ENCODE measurements around the gene TMEM63A. TPM values are rescaled to one million over a fixed set of nuclear protein-coding genes. Genes with fewer than 3 reads are reported as not detected.
"Not testable (repeated sequence)": the region's sequence is repeated elsewhere in the genome, so short reads cannot be mapped to it uniquely, and the experiment has no call there.

TMEM63A gene
- total RNA-seq, 1 donor from 2014 or later: 41.3 TPM

DNA sequence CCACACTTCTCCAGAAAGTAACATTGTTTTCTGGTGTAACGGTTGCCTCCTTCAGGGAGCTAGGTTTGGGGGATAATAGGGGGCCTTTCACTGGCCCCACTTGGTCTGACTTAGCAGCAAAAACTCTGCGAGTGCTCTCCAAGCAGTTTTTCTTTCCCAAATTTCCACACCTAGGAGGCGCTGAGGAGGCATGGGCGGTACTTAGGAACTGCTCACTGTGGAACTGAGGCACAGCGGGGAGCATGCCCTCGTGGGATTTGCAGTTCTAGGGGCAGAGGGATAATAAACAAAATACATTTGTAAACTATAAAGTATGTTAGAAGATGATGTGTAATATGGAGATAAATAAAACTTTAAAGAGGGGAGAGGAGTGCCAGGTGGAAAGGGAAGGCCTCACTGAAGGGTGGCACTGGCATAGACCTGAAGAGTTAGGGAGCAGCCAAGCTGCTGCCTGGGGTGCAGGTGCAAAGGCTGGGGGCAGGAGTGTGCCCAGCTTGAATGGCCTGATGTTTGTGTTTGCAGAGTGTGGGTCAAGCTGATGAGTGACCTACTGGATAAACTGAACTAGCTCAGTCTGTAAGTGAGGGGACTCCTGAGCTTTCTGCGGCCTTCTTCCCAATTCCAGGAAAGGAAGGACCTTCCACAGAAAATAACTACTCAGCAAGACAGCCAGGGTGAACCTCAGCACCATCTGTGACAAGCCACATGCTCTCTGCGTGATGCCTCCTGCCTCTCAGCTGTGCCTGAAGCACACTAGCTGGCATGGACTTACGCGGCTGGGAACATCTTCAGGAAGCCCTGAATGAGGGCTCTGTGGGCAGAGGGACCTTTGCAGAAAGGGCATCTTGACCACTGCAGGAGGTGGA lies 70.3 kb downstream of the TMEM63A start:
- Histone ChIP-seq H3K27ac (peak overlapping the region in 1 of 2 donors; percentile 90), H3K27me3 (no peaks in the 10 kb centered on the region), H3K36me3 (no peaks in the 10 kb centered on the region), H3K4me3 (peak overlapping the region; percentile 66 to 89), H3K4me1 (peaks cover 33 to 47% of the 10 kb centered on the region in 2 donors), H3K9me3 (no peaks in the 10 kb centered on the region)
- DNase-seq (ENCODE audit: low spot score in 2 of 2): no peak
- TF ChIP-seq, protein P1, sequence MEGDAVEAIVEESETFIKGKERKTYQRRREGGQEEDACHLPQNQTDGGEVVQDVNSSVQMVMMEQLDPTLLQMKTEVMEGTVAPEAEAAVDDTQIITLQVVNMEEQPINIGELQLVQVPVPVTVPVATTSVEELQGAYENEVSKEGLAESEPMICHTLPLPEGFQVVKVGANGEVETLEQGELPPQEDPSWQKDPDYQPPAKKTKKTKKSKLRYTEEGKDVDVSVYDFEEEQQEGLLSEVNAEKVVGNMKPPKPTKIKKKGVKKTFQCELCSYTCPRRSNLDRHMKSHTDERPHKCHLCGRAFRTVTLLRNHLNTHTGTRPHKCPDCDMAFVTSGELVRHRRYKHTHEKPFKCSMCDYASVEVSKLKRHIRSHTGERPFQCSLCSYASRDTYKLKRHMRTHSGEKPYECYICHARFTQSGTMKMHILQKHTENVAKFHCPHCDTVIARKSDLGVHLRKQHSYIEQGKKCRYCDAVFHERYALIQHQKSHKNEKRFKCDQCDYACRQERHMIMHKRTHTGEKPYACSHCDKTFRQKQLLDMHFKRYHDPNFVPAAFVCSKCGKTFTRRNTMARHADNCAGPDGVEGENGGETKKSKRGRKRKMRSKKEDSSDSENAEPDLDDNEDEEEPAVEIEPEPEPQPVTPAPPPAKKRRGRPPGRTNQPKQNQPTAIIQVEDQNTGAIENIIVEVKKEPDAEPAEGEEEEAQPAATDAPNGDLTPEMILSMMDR (IDR thresholded peaks at IDR 0.05): peak in 1 of 3 experiments; percentile 31
- intact Hi-C loops (cut with DNase I): no loop called here

DNA sequence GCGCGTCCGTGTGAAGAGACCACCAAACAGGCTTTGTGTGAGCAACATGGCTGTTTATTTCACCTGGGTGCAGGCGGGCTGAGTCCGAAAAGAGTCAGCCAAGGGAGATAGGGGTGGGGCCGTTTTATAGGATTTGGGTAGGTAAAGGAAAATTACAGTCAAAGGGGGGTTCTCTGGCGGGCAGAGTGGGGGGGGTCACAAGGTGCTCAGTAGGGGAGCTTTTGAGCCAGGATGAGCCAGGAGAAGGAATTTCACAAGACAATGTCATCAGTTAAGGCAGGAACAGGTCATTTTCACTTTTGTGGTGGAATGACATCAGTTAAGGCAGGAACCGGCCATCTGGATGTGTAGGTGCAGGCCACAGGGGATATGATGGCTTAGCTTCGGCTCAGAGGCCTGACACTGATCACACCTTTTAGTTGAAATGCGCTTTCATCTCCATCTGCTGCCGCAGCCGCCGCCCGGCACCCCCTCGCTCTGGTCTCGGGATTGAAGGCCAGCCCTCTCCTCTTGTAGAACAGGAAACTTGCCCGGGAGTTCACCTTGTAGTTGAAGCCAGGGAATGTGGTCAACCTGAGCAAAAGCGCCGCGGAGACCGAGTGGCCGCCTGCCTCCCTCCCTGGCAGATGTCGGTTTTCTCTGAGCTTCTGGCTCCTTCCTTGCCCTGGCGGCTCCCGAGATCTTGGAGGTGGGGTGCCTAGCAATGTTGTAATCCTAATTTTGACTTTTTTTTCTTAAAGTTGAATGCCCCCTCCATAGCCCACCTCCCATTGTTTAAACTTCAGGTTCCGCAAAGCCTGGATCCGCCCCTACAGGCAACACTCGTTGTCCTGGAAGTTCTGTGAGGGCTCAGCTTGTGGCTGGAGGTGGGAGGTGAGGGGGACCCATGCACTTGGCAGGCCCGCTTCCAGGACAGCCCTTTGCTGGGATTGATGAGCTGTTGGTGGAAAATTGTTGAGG lies 71.3 kb downstream of the TMEM63A start:
- Histone ChIP-seq H3K4me3 (peak overlapping the region; percentile 66 to 89), H3K27ac (peak overlapping the region; percentile 84 to 90), H3K4me1 (peaks cover 25 to 37% of the 10 kb centered on the region in 2 donors)
- not testable (repeated sequence) for H3K9me3 ChIP-seq; H3K36me3 ChIP-seq; H3K27me3 ChIP-seq; DNase-seq (ENCODE audit: low spot score in 2 of 2)
- intact Hi-C loops (cut with DNase I): loop anchor here (1.0 kb wide), 3 partner anchors 33 to 336 kb away; partner anchors contain the start of gene SRP9

DNA sequence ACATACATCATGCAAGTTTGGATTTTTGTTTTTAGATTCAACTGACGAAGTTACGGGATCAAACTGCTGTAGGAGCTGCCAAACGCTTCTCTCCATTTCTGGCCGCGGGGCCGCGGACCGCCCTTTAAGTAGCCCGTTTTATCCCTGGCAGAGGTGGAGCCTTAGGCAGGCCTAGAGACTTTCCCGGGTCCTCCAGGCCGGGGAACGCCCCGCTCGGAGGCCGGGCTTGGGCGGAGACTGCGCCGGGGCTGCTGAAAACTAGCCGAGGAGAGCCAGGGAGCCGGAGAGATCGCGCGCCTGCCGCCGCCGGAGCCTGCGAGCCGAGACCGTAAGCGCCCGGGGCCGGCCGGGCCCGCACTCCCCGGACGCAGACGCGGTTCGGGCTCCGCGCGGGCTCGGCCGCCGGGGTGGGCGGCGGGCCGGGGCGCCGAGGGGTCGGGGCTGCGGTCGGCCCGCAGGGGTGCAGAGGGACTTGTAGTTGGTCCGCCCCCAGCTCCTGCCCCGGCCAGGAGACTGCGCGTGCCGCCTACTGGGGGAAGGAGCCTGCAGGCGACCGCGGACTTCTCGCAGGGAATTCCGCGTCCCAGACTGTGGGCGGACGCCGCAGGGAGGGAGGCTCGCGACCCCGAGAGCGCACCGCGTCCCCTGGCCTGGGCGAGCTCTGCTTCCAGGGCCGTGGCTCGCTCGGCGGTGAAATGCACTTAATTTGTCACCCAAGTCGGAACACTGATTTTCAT lies 72.2 kb downstream of the TMEM63A start, which contains the start of gene EPHX1:
Gene EPHX1, plus strand, starts transcription at position 283 of the 737 bp plus-strand sequence. CDS start 18,606 bp downstream, outside the sequence.
- H3K36me3 ChIP-seq: no peaks in the 10 kb centered on the region
- H3K4me3 ChIP-seq: peak within 1 kb of the TSS; percentile 66 to 89
- TF ChIP-seq, protein P1 (IDR thresholded peaks at IDR 0.05): peak; percentile 33 to 43 (median 33)
- peak; percentile 56 to 94 for DNase-seq (ENCODE audit: low spot score in 2 of 2)
- intact Hi-C loops (cut with DNase I): loop anchor here (1.0 kb wide), 3 partner anchors 33 to 335 kb away; partner anchors contain the start of gene SRP9
- H3K27me3 ChIP-seq: no peaks in the 10 kb centered on the region
- peaks cover 19 to 32% of the 10 kb centered on the region in 2 donors for H3K4me1 ChIP-seq
- peak within 1 kb of the TSS; percentile 84 to 90 for H3K27ac ChIP-seq
- H3K9me3 ChIP-seq: no peaks in the 10 kb centered on the region

DNA sequence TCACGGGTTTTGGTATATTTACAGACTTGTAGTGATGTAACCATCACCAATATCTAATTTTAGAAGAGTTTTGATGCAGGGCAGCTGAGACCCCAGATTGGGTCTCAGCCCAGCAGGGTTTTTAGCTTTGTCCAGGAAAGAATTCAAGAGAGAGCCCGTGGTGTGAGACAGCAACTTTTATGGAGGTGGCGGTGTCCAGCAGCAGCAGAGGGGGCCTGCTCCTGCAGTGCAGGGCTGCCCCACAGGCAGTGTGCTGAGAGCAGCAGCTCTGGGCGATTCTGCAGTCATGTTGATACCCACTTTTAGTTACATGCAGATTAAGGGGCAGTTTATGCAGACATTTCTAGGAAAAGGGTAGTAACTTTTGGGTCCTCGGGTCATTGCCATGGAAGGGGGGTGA lies 74.0 kb downstream of the TMEM63A start:
- no peak for DNase-seq (ENCODE audit: low spot score in 2 of 2)
- intact Hi-C loops (cut with DNase I): no loop called here
- Histone ChIP-seq H3K9me3 (no peaks in the 10 kb centered on the region), H3K36me3 (no peaks in the 10 kb centered on the region), H3K27me3 (no peaks in the 10 kb centered on the region), H3K27ac (no peak overlapping the region), H3K4me1 (peaks cover 2 to 14% of the 10 kb centered on the region in 2 donors), H3K4me3 (no peak overlapping the region)
- TF ChIP-seq, protein P1 (IDR thresholded peaks at IDR 0.05): no peak

DNA sequence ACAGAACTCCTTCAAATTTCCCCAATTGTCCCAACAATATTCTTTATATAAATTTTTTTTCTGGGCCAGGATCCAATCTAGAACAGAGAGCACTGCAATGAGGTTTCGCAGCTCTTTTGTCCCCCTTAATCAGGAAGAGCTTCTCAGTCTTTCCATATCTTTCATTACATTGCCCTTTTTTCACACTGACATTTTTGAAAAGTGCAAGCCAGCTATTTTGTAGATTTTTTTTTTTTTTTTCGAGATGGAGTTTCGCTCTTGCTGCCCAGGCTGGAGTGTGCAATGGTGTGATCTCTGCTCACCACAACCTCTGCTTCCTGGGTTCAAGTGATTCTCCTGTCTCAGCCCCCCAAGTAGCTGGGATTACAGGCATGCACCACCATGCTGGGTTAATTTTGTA lies 75.4 kb downstream of the TMEM63A start:
- H3K36me3 ChIP-seq; DNase-seq (ENCODE audit: low spot score in 2 of 2); H3K4me3 ChIP-seq; H3K27me3 ChIP-seq; H3K27ac ChIP-seq; intact Hi-C loops (cut with DNase I); H3K9me3 ChIP-seq; H3K4me1 ChIP-seq: not testable (repeated sequence)

DNA sequence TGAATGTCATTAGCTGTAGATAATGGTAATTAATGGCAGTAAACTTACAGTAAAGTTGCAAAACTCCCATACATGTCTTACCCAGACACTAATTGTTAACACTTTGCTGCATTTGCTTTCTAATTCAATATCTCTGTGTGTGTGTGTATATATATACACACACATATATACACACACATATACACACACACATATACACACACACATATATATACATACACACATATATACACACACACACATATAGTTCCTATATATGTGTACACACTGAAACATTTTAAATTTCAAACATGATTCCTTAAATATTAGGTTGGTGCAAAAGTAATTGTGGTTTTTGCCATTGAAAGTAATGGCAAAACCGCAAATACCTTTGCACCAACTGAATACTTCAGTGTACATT lies 75.9 kb downstream of the TMEM63A start:
- no peak for DNase-seq (ENCODE audit: low spot score in 2 of 2)
- no peaks in the 10 kb centered on the region for H3K36me3 ChIP-seq
- TF ChIP-seq, protein P1 (IDR thresholded peaks at IDR 0.05): no peak
- no peaks in the 10 kb centered on the region for H3K9me3 ChIP-seq
- intact Hi-C loops (cut with DNase I): no loop called here
- H3K27me3 ChIP-seq: no peaks in the 10 kb centered on the region
- H3K4me3 ChIP-seq: no peak overlapping the region
- peaks cover 0 to 4% of the 10 kb centered on the region in 2 donors for H3K4me1 ChIP-seq
- H3K27ac ChIP-seq: no peak overlapping the region

DNA sequence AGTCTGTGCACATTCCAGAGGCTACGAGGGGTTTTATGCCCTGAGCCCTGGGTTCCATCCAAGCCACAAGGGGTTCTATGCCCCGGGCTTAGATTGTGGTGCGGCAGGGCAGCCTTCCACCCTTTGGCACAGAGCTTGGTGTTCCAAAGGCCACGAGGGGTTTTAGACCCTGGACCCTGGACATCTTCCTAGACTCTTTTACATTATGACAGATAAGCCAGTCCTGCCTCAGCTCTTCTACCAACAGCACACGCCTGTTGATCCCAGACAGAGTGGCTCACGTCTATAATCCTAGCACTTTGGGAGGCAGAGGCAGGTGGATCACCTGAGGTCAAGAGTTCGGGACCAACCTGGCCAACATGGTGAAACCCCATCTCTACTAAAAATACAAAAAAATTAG lies 81.0 kb downstream of the TMEM63A start:
- H3K36me3 ChIP-seq; H3K9me3 ChIP-seq; H3K27ac ChIP-seq; H3K4me3 ChIP-seq; H3K27me3 ChIP-seq; DNase-seq (ENCODE audit: low spot score in 2 of 2); H3K4me1 ChIP-seq; intact Hi-C loops (cut with DNase I): not testable (repeated sequence)

DNA sequence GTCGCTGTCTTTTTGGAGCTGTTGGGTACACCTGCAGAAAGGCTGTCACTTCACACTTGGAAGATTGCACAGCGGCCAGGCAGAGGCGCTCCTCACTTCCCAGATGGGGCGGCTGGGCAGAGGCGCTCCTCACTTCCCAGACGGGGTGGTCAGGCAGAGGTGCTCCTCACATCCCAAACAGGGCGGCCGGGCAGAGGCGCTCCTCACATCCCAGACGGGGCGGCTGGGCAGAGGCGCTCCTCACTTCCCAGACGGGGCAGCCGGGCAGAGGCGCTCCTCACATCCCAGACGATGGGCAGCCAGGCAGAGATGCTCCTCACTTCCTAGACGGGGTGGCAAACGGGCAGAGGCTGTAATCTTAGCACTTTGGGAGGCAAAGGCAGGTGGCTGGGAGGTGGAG lies 86.1 kb downstream of the TMEM63A start:
- H3K36me3 ChIP-seq; H3K4me3 ChIP-seq; H3K27ac ChIP-seq; H3K27me3 ChIP-seq; H3K9me3 ChIP-seq; H3K4me1 ChIP-seq; intact Hi-C loops (cut with DNase I); DNase-seq (ENCODE audit: low spot score in 2 of 2): not testable (repeated sequence)
